ENCODE measurements around the gene ZCCHC24. TPM values are rescaled to one million over a fixed set of nuclear protein-coding genes. Genes with fewer than 3 reads are reported as not detected.
"Not testable (repeated sequence)": the region's sequence is repeated elsewhere in the genome, so short reads cannot be mapped to it uniquely, and the experiment has no call there.

The ZCCHC24 gene
- total RNA-seq, 2 experiments from 2014 or later: 0.53 to 0.75 TPM

- DNase-seq (no peak), ATAC-seq (no peak)
- ChIA-PET POLR2A (interaction anchor here (0.6 to 2.2 kb wide), 4 partner anchors 10 to 20 kb away, joined by 3 to 7 read pairs (median 4); no protein-coding TSS in a partner anchor), CTCF (interaction anchor here (0.6 to 5.3 kb wide), 6 partner anchors 12 to 340 kb away, joined by 3 to 50 read pairs (median 4); partner anchors contain the start of gene PPIF)
- H3K9me3 Mint-ChIP-seq (ENCODE audit: low read depth): peaks cover 7% of the 10 kb centered on the region
- no peaks in the 10 kb centered on the region for H3K36me3 Mint-ChIP-seq (ENCODE audit: low read depth)
- no peak overlapping the region for H3K4me3 Mint-ChIP-seq
- peaks cover 35% of the 10 kb centered on the region for H3K4me1 Mint-ChIP-seq
- no peaks in the 10 kb centered on the region for H3K27me3 Mint-ChIP-seq
- H3K27ac Mint-ChIP-seq: peak overlapping the region; percentile 28
- intact Hi-C loops (cut with DNase I, micrococcal nuclease): loop anchor here in 1 of 2 experiments (5.0 kb wide), 1 partner anchor 853 kb away; no protein-coding TSS in a partner anchor
These were observed 110.9 kb downstream of the ZCCHC24 start for GRCh38 chr10:79334573-79334972.

- ATAC-seq: no peak
- CTCF ChIA-PET: interaction anchor here (0.6 to 5.3 kb wide), 3 partner anchors 11 to 67 kb away, joined by 3 to 50 read pairs (median 26); partner anchors contain the start of gene PPIF
- Mint-ChIP-seq H3K36me3 (ENCODE audit: low read depth) (no peaks in the 10 kb centered on the region), H3K9me3 (ENCODE audit: low read depth) (peaks cover 7% of the 10 kb centered on the region), H3K4me3 (no peak overlapping the region), H3K27me3 (no peaks in the 10 kb centered on the region), H3K4me1 (peaks cover 39% of the 10 kb centered on the region), H3K27ac (peak overlapping the region; percentile 53)
- no peak for DNase-seq
- POLR2A ChIA-PET: interaction anchor here (0.5 to 2.2 kb wide), 5 partner anchors 10 to 1291 kb away, joined by 3 to 5 read pairs (median 3); no protein-coding TSS in a partner anchor
- intact Hi-C loops (cut with DNase I, micrococcal nuclease): loop anchor here in 1 of 2 experiments (5.0 kb wide), 1 partner anchor 854 kb away; no protein-coding TSS in a partner anchor
These were observed 111.9 kb downstream of the ZCCHC24 start for GRCh38 chr10:79333513-79333912.

GRCh38 chr10:79332610-79333315 lies 112.7 kb downstream of the ZCCHC24 start:
- H3K27ac Mint-ChIP-seq; H3K36me3 Mint-ChIP-seq (ENCODE audit: low read depth); H3K9me3 Mint-ChIP-seq (ENCODE audit: low read depth); H3K27me3 Mint-ChIP-seq; H3K4me3 Mint-ChIP-seq; ATAC-seq; DNase-seq: not testable (repeated sequence)
- intact Hi-C loops (cut with DNase I, micrococcal nuclease): loop anchor here in 1 of 2 experiments (5.0 kb wide), 1 partner anchor 855 kb away; no protein-coding TSS in a partner anchor
- peaks cover 40% of the 10 kb centered on the region for H3K4me1 Mint-ChIP-seq
- POLR2A ChIA-PET: interaction anchor here (1.2 to 2.2 kb wide), 3 partner anchors 9 to 18 kb away, joined by 3 to 5 read pairs (median 3); no protein-coding TSS in a partner anchor
- CTCF ChIA-PET: interaction anchor here (0.6 to 5.3 kb wide), 3 partner anchors 10 to 66 kb away, joined by 3 to 50 read pairs (median 26); partner anchors contain the start of gene PPIF

Other genes with a start within 250 kb of the ZCCHC24 start
- gene PPIF, start 98.2 kb downstream of the ZCCHC24 start, total RNA-seq: 10 to 100 TPM; 92.3 to 96.1 TPM
- under 1 TPM; 0.18 to 0.46 TPM for gene EIF5AL1, start 66.9 kb upstream of the ZCCHC24 start, total RNA-seq
- gene SFTPA2, start 114.8 kb upstream of the ZCCHC24 start, total RNA-seq: not detected
- not detected for gene SFTPA1, start 165.3 kb upstream of the ZCCHC24 start, total RNA-seq